H1 (cell line): Measurements from ENCODE around the gene KCNS3. TPM values are rescaled to one million over a fixed set of nuclear protein-coding genes. Genes with fewer than 3 reads are reported as not detected.

Source experiments
- YY1 ChIP-seq: IDR thresholded peaks from 2 replicates; pipeline ENCODE4 v1.6.1; 2011; ENCODE audit warnings: low read depth, mild to moderate bottlenecking, low read length
- ZNF274 ChIP-seq: IDR thresholded peaks from 2 replicates; pipeline ENCODE4 v1.7.0; 2012; ENCODE audit warnings: low read length, borderline replicate concordance; ENCODE audit errors: extremely low read depth
- polyA plus RNA-seq, 7 experiments: library from polyadenylated mRNA; depleted of rRNA in 3 of 7; stranded (reverse) in 5 of 7; unstranded in 2 of 7; fragments of >200 nt in 5 of 7; fragments of 200-250 nt in 2 of 7; gene quantifications; 1 replicate in 5 of 7; 2 replicates in 1 of 7; 4 replicates in 1 of 7; pipeline versions ENCODE4 v1.2.1 to v1.2.3, GENCODE V29; 2011 to 2013; ENCODE audit warnings: missing spikeins in 2 of 7, mixed read lengths in 2 of 7
- total RNA-seq: library from RNA; stranded (reverse); fragmentation: NEBNext Ultra II Directional; extraction: Animal tissue kit (Norgen Biotek cat#: 25700); gene quantifications from 2 replicates; pipeline ENCODE4 v1.2.1, GENCODE V29; 2021
- TF ChIP-seq, protein P1 (sequence below), 3 experiments: IDR thresholded peaks; 1 replicate in 2 of 3; 2 replicates in 1 of 3; pipeline versions ENCODE4 v1.5.1 to v1.6.1; 2011; ENCODE audit warnings: low read length in 3 of 3, mild to moderate bottlenecking in 3 of 3, inconsistent platforms in 2 of 3, low read depth in 1 of 3, moderate library complexity in 1 of 3; ENCODE audit not compliant: insufficient read depth in 1 of 3; ENCODE audit errors: control extremely low read depth in 1 of 3

KCNS3 gene
- total and polyA plus RNA-seq, 2 of the 8 experiments (the other 6 are each of a cell fraction or from before 2014, with no cell fraction given), result 22.7 to 23.0 TPM

- TF ChIP-seq, protein P1, sequence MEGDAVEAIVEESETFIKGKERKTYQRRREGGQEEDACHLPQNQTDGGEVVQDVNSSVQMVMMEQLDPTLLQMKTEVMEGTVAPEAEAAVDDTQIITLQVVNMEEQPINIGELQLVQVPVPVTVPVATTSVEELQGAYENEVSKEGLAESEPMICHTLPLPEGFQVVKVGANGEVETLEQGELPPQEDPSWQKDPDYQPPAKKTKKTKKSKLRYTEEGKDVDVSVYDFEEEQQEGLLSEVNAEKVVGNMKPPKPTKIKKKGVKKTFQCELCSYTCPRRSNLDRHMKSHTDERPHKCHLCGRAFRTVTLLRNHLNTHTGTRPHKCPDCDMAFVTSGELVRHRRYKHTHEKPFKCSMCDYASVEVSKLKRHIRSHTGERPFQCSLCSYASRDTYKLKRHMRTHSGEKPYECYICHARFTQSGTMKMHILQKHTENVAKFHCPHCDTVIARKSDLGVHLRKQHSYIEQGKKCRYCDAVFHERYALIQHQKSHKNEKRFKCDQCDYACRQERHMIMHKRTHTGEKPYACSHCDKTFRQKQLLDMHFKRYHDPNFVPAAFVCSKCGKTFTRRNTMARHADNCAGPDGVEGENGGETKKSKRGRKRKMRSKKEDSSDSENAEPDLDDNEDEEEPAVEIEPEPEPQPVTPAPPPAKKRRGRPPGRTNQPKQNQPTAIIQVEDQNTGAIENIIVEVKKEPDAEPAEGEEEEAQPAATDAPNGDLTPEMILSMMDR (IDR thresholded peaks at IDR 0.05; ENCODE audit: control extremely low read depth in 1 of 3, insufficient read depth in 1 of 3, low read depth in 1 of 3, low read length in 3 of 3), result no peak
- no peak for TF ChIP-seq YY1
- no peak for TF ChIP-seq ZNF274
- TF ChIP-seq, all 59 proteins: peak for 0
Measured at GRCh38 chr2:17940091-17940630, 61.7 kb downstream of the KCNS3 start (continued).
